ENCODE results near the gene COX7B. TPM values are rescaled to one million over a fixed set of nuclear protein-coding genes. Genes with fewer than 3 reads are reported as not detected.

Gene COX7B
- total RNA-seq, 4 donors from 2014 or later: 215 to 403 (median 330) TPM

- Histone ChIP-seq H3K27me3 (no peaks in the 10 kb centered on the region), H3K9me3 (no peaks in the 10 kb centered on the region), H3K4me3 (no peak overlapping the region), H3K4me1 (no peaks in the 10 kb centered on the region), H3K36me3 (no peaks in the 10 kb centered on the region), H3K27ac (no peak overlapping the region)
- WGBS: 60% methylated on average over 2 of the region's 2 CpGs
- no peak for DNase-seq (ENCODE audit: low spot score in 2 of 2)
- no peak for TF ChIP-seq POLR2AphosphoS5 (IDR thresholded peaks at IDR 0.05)
- no peak for TF ChIP-seq POLR2A (IDR thresholded peaks at IDR 0.05)
- no peak for TF ChIP-seq EP300 (IDR thresholded peaks at IDR 0.05)
- TF ChIP-seq CTCF (IDR thresholded peaks at IDR 0.05): no peak
Measured at GRCh38 chrX:77949840-77950239, 50.6 kb downstream of the COX7B start.

- no peak for DNase-seq (ENCODE audit: low spot score in 2 of 2)
- no peak for TF ChIP-seq EP300 (IDR thresholded peaks at IDR 0.05)
- TF ChIP-seq POLR2AphosphoS5 (IDR thresholded peaks at IDR 0.05): no peak
- TF ChIP-seq POLR2A (IDR thresholded peaks at IDR 0.05): no peak
- TF ChIP-seq CTCF (IDR thresholded peaks at IDR 0.05): no peak
- 49% methylated on average over 1 of the region's 1 CpG for WGBS
- Histone ChIP-seq H3K36me3 (no peaks in the 10 kb centered on the region), H3K4me3 (no peak overlapping the region), H3K9me3 (no peaks in the 10 kb centered on the region), H3K27me3 (no peaks in the 10 kb centered on the region), H3K4me1 (no peaks in the 10 kb centered on the region), H3K27ac (no peak overlapping the region)
Measured at GRCh38 chrX:77952173-77952572, 52.9 kb downstream of the COX7B start.

GRCh38 chrX:77953302-77953701 lies 54.0 kb downstream of the COX7B start:
- 51% methylated on average over 1 of the region's 1 CpG for WGBS

GRCh38 chrX:77953708-77954107 lies 54.4 kb downstream of the COX7B start:
- 48% methylated on average over 1 of the region's 1 CpG for WGBS
- H3K27ac ChIP-seq: no peak overlapping the region
- no peak for TF ChIP-seq POLR2A (IDR thresholded peaks at IDR 0.05)
- no peak for TF ChIP-seq CTCF (IDR thresholded peaks at IDR 0.05)
- no peak for TF ChIP-seq EP300 (IDR thresholded peaks at IDR 0.05)
- TF ChIP-seq POLR2AphosphoS5 (IDR thresholded peaks at IDR 0.05): no peak
- H3K4me1 ChIP-seq: no peaks in the 10 kb centered on the region
- no peak overlapping the region for H3K4me3 ChIP-seq
- no peaks in the 10 kb centered on the region for H3K9me3 ChIP-seq
- no peaks in the 10 kb centered on the region for H3K36me3 ChIP-seq
- DNase-seq (ENCODE audit: low spot score in 2 of 2): no peak
- no peaks in the 10 kb centered on the region for H3K27me3 ChIP-seq

More at GRCh38 chrX:77953302-77953701, 54.0 kb downstream of the COX7B start:
- no peak overlapping the region for H3K4me3 ChIP-seq
- no peak for DNase-seq (ENCODE audit: low spot score in 2 of 2)
- no peaks in the 10 kb centered on the region for H3K36me3 ChIP-seq
- no peaks in the 10 kb centered on the region for H3K4me1 ChIP-seq
- no peaks in the 10 kb centered on the region for H3K27me3 ChIP-seq
- H3K27ac ChIP-seq: no peak overlapping the region
- TF ChIP-seq POLR2A (IDR thresholded peaks at IDR 0.05) (no peak), POLR2AphosphoS5 (IDR thresholded peaks at IDR 0.05) (no peak), EP300 (IDR thresholded peaks at IDR 0.05) (no peak), CTCF (IDR thresholded peaks at IDR 0.05) (no peak)
- no peaks in the 10 kb centered on the region for H3K9me3 ChIP-seq

Other genes with a start within 250 kb of the COX7B start
- gene ATRX, start 113.3 kb upstream of the COX7B start, total RNA-seq: 100 to 1,000 TPM in 1 of 4 donors, 10 to 100 TPM in 3; 84.4 to 259 (median 90.7) TPM
- 10 to 100 TPM; 30.8 to 45.5 (median 38.5) TPM for gene MAGT1, start 4.0 kb upstream of the COX7B start, total RNA-seq
- gene ATP7A, start 11.2 kb downstream of the COX7B start, total RNA-seq: 10 to 100 TPM; 19.9 to 33.2 (median 26.8) TPM
- gene PGAM4, start 70.2 kb downstream of the COX7B start, total RNA-seq: not detected
- 100 to 1,000 TPM; 147 to 193 (median 170) TPM for gene PGK1, start 204.8 kb downstream of the COX7B start, total RNA-seq
- gene TAF9B, start 240.2 kb downstream of the COX7B start, total RNA-seq: 10 to 100 TPM in 2 of 4 donors, 1 to 10 TPM in 2; 8.9 to 14.2 (median 10.7) TPM